K562 (cell line): Measurements from ENCODE around the gene SLC25A11. TPM values are rescaled to one million over a fixed set of nuclear protein-coding genes. Genes with fewer than 3 reads are reported as not detected.
A peak's percentile ranks its signal among the peaks of the same experiment; 100 is the strongest.

Experiments used
- BCL6 ChIP-seq: fragments of 250-450 bp; sonication (Bioruptor Pico); IDR thresholded peaks from 2 replicates; pipeline ENCODE4 v1.4.0; 2020
- JUN ChIP-seq, 2 experiments: sonication (generic) in 1 of 2; formaldehyde crosslinking in 1 of 2; IDR thresholded peaks; 2 replicates each; pipeline versions ENCODE4 v1.6.1 to v1.8.0; 2012 to 2022; ENCODE audit warnings: borderline replicate concordance in 2 of 2, mild to moderate bottlenecking in 2 of 2, improper control_type of control experiment in 1 of 2, low read depth in 1 of 2, low read length in 1 of 2, missing genetic modification reagents in 1 of 2
- MLX ChIP-seq, 2 experiments: fragments of 450-650 bp in 1 of 2; sonication (generic) in 1 of 2; formaldehyde crosslinking; conservative IDR thresholded peaks; 2 replicates each; pipeline versions ENCODE4 v1.4.0 to v1.8.1; 2020 to 2022; ENCODE audit warnings: mild to moderate bottlenecking in 1 of 2, missing genetic modification reagents in 1 of 2
- STAT6 ChIP-seq: sonication (generic); formaldehyde crosslinking; IDR thresholded peaks from 2 replicates; pipeline ENCODE4 v1.8.1; 2023; ENCODE audit warnings: mild to moderate bottlenecking, missing genetic modification reagents
- ZBTB40 ChIP-seq, 2 experiments: fragments of 450-650 bp in 1 of 2; sonication (generic) in 1 of 2; formaldehyde crosslinking in 1 of 2; IDR thresholded peaks; 2 replicates each; pipeline versions ENCODE4 v1.7.1 to v1.9.0; 2016 to 2022; ENCODE audit warnings: inconsistent platforms in 1 of 2, mild to moderate bottlenecking in 1 of 2, missing genetic modification reagents in 1 of 2
- polyA plus RNA-seq, 8 experiments: library from polyadenylated mRNA; depleted of rRNA in 4 of 8; stranded (reverse) in 5 of 8; unstranded in 3 of 8; fragments of >200 nt; fragmentation: Nextera tagmentation in 2 of 8; fragmentation: Illumina TruSeq in 1 of 8; extraction: Ambion mirVana in 2 of 8; extraction: Trizol in 1 of 8; gene quantifications; 2 replicates each; pipeline versions ENCODE4 v1.2.1 to v1.2.3, GENCODE V29; 2011 to 2014; ENCODE audit warnings: inconsistent platforms in 1 of 8, missing spikeins in 1 of 8
- total RNA-seq, 7 experiments: library from RNA; depleted of rRNA in 6 of 7; stranded (reverse); fragments of >200 nt in 6 of 7; fragmentation: Illumina TruSeq in 2 of 7; extraction: Trizol in 2 of 7; gene quantifications; 2 replicates each; pipeline versions ENCODE4 v1.2.1 to v1.2.3, GENCODE V29; 2011 to 2021; ENCODE audit warnings: low replicate concordance in 1 of 7

SLC25A11 gene
- total and polyA plus RNA-seq, 9 of the 15 experiments (the other 6 are each of a cell fraction or from before 2014, with no cell fraction given): 3.1 to 56.7 (median 32.9) TPM

GRCh38 chr17:4908711-4909496 is 30.9 kb downstream of the SLC25A11 start (continued):
- TF ChIP-seq JUN (IDR thresholded peaks at IDR 0.05; ENCODE audit: borderline replicate concordance, low read depth, low read length): no peak
- no peak for TF ChIP-seq JUN (CRISPR knock-in tag; IDR thresholded peaks at IDR 0.05; ENCODE audit: borderline replicate concordance)
- TF ChIP-seq STAT6 (CRISPR knock-in tag): no peak
- peak; percentile 54; the same call in 1 of the 2 replicates for TF ChIP-seq ZBTB40 (IDR thresholded peaks at IDR 0.05)
- no peak for TF ChIP-seq ZBTB40 (CRISPR knock-in tag; IDR thresholded peaks at IDR 0.05)
- TF ChIP-seq MLX (CRISPR knock-in tag; conservative IDR thresholded peaks at IDR 0.05): no peak
- TF ChIP-seq BCL6 (CRISPR knock-in tag): no peak
